Natural killer cell (primary cell): ENCODE measurements around the gene SKI. TPM values are rescaled to one million over a fixed set of nuclear protein-coding genes. Genes with fewer than 3 reads are reported as not detected.

Source experiments
- ATAC-seq, 3 donors: fragments of 150-1000 bp in 2 of 3; fragments of 200-7000 bp in 1 of 3; cut with Tn5 transposase; 1 replicate in 1 of 3; 2 replicates in 2 of 3; pipeline ENCODE4 v1.10.0; 2021; ENCODE audit warnings: mild to moderate bottlenecking in 2 of 3, moderate library complexity in 2 of 3
- DNase-seq, 2 donors: peaks; one replicate each; pipeline versions ENCODE4 v3.0.0 to v3.0.0-alpha.2; 2013 to 2021; ENCODE audit warnings: mixed read lengths in 1 of 2
- H3K27ac ChIP-seq: one replicate; pipeline ENCODE4 v1.5.1; 2013; ENCODE audit warnings: mild to moderate bottlenecking, low read length
- H3K27me3 ChIP-seq: one replicate; pipeline ENCODE4 v1.6.1; 2013; ENCODE audit warnings: low read length; ENCODE audit not compliant: control insufficient read depth, insufficient read depth
- H3K36me3 ChIP-seq: one replicate; pipeline ENCODE4 v1.6.1; 2013; ENCODE audit warnings: low read length; ENCODE audit not compliant: control insufficient read depth, insufficient read depth
- H3K4me1 ChIP-seq: one replicate; pipeline ENCODE4 v1.6.1; 2013; ENCODE audit warnings: low read length; ENCODE audit not compliant: control insufficient read depth, insufficient read depth
- H3K4me3 ChIP-seq: one replicate; pipeline ENCODE4 v1.5.1; 2013; ENCODE audit warnings: low read length
- H3K9me3 ChIP-seq: one replicate; pipeline ENCODE4 v1.6.1; 2013; ENCODE audit warnings: low read length; ENCODE audit not compliant: control insufficient read depth, insufficient read depth
- H3K27ac Mint-ChIP-seq, 2 donors: one replicate each; pipeline ENCODE4 v1.8.0; 2022; ENCODE audit warnings: mild to moderate bottlenecking in 2 of 2, mixed read lengths in 2 of 2, moderate library complexity in 1 of 2
- H3K27me3 Mint-ChIP-seq, 2 donors: one replicate each; pipeline ENCODE4 v1.8.0; 2022; ENCODE audit warnings: low read depth in 2 of 2, mixed read lengths in 2 of 2
- H3K36me3 Mint-ChIP-seq: one replicate; pipeline ENCODE4 v1.8.0; 2022; ENCODE audit warnings: mixed read lengths
- H3K4me1 Mint-ChIP-seq, 2 donors: one replicate each; pipeline ENCODE4 v1.8.0; 2022; ENCODE audit warnings: mixed read lengths in 2 of 2
- H3K4me3 Mint-ChIP-seq: one replicate; pipeline ENCODE4 v1.8.0; 2022; ENCODE audit warnings: mild to moderate bottlenecking, moderate library complexity, mixed read lengths
- H3K9me3 Mint-ChIP-seq, 2 donors: one replicate each; pipeline ENCODE4 v1.8.0; 2022; ENCODE audit warnings: mixed read lengths in 2 of 2
- CTCF ChIP-seq: fragments of 200-600 bp; IDR thresholded peaks from one replicate; pipeline ENCODE4 v1.8.0; 2022; ENCODE audit warnings: antibody characterized with exemption
- WGBS: methylation state at CpG from one replicate; pipeline ENCODE4 v1.1.7; 2013; ENCODE audit warnings: missing lambda C conversion rate; ENCODE audit not compliant: insufficient coverage; 5-methylcytosine and 5-hydroxymethylcytosine counted together
- intact Hi-C: fragments of 100-400 bp; cut with micrococcal nuclease; formaldehyde crosslinking; loops from one replicate; pipeline ENCODE4 v1.14.2; 2022
- total RNA-seq, 4 donors: library from RNA; stranded (reverse); fragments of 120-200 nt in 1 of 4; gene quantifications; one replicate each; pipeline versions ENCODE4 v1.2.3 to v1.2.4, GENCODE V29; 2013 to 2022

SKI gene
- total RNA-seq, 3 donors from 2014 or later (not counting 1 experiment from before 2014, with no cell fraction given): 96.9 to 145 (median 140) TPM

- Mint-ChIP-seq H3K36me3 (no peaks in the 10 kb centered on the region), H3K27ac (no peak overlapping the region), H3K27me3 (no peaks in the 10 kb centered on the region), H3K4me1 (peaks cover 25 to 52% of the 10 kb centered on the region in 2 donors), H3K4me3 (peak overlapping the region; percentile 53), H3K9me3 (no peaks in the 10 kb centered on the region)
- Histone ChIP-seq H3K27me3 (no peaks in the 10 kb centered on the region), H3K4me3 (no peak overlapping the region), H3K27ac (no peak overlapping the region), H3K36me3 (peaks cover 2% of the 10 kb centered on the region), H3K4me1 (peaks cover 55% of the 10 kb centered on the region), H3K9me3 (no peaks in the 10 kb centered on the region)
- TF ChIP-seq CTCF: no peak
- WGBS: 95% methylated on average over 21 of the region's 21 CpGs
- no peak for DNase-seq
- intact Hi-C loops: no loop called here
- ATAC-seq: peak in 1 of 3 donors; percentile 1
These were observed 20.2 kb downstream of the SKI start for GRCh38 chr1:2248127-2248826.

DNA sequence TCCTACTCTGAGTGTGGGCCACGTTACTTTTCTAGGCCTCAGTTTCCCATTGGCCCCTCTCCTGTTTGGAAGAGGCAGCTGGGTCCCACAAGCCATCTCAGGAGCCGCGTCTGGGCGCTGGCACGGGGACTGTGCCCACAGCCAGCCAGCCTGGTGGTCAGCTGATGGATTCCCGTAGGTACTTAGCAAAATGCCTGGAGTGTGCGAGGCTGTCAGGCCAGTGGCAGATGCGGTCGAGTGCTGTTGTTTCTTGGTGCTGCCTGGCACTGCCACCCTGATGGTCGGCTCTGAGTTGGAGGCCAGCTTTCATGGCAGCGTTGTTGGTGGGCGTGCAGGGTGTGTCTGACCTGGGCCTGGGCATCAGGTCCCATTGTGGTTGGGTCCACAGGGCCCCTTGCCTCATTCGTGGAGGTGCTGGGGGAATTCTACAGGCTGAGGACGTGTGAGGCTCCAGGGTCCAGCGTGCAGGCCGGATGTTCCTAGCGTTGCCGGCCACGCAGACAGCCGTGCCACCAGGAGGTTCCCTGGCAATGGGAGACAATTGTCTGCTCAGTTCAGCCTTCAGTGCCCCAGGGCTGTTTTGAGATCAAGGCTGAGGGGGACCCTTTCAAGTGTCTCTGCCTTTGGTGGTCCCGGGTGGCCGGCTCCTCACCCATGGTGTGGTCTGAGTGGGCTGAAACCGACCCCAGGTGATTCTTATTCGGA is 20.9 kb downstream of the SKI start:
- Mint-ChIP-seq H3K27ac (peak overlapping the region in 1 of 2 donors; percentile 18), H3K9me3 (no peaks in the 10 kb centered on the region), H3K4me1 (peaks cover 25 to 45% of the 10 kb centered on the region in 2 donors), H3K27me3 (no peaks in the 10 kb centered on the region), H3K4me3 (peak overlapping the region; percentile 53), H3K36me3 (no peaks in the 10 kb centered on the region)
- Histone ChIP-seq H3K36me3 (peaks cover 6% of the 10 kb centered on the region), H3K4me1 (peaks cover 62% of the 10 kb centered on the region), H3K27ac (no peak overlapping the region), H3K9me3 (no peaks in the 10 kb centered on the region), H3K27me3 (no peaks in the 10 kb centered on the region), H3K4me3 (no peak overlapping the region)
- no peak for TF ChIP-seq CTCF
- ATAC-seq (no peak), DNase-seq (no peak)
- intact Hi-C loops: no loop called here
- WGBS: 94% methylated on average over 24 of the region's 24 CpGs

DNA sequence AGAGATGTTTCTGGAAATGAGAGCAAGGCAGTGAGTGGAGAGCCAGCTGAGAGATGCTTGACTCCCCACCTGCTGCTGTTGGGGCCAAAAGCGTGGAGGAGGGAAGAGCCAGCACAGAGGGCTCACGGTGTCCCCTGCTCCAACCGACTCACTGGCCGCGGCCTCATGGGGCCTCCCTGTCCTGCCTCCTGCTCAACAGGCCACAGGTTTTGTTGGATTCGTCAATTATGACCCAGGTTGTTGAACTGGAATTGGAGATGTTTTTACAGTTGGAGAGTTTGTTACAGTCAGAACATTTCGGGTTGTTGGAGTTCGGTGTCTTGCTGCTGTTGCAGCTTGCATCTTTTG is 21.4 kb downstream of the SKI start:
- Mint-ChIP-seq H3K36me3 (no peaks in the 10 kb centered on the region), H3K27me3 (no peaks in the 10 kb centered on the region), H3K4me3 (peak overlapping the region; percentile 9), H3K27ac (peak overlapping the region in 1 of 2 donors; percentile 18), H3K9me3 (no peaks in the 10 kb centered on the region), H3K4me1 (peaks cover 24 to 45% of the 10 kb centered on the region in 2 donors)
- DNase-seq (no peak), ATAC-seq (no peak)
- Histone ChIP-seq H3K9me3 (peaks cover 3% of the 10 kb centered on the region), H3K27me3 (no peaks in the 10 kb centered on the region), H3K27ac (no peak overlapping the region), H3K4me3 (no peak overlapping the region), H3K4me1 (peaks cover 67% of the 10 kb centered on the region), H3K36me3 (peaks cover 6% of the 10 kb centered on the region)
- TF ChIP-seq CTCF: no peak
- intact Hi-C loops: no loop called here
- WGBS: 95% methylated on average over 8 of the region's 8 CpGs
